Activated CD8-positive, alpha-beta memory T cell treated with anti-CD3 and anti-CD28 coated beads, Interleukin-2, amount 50 U/mL, for 48 hours (primary cell): ENCODE data around the gene BSN.
"Not testable (repeated sequence)": the region's sequence is repeated elsewhere in the genome, so short reads cannot be mapped to it uniquely, and the experiment has no call there.

Experiments used
- DNase-seq: peaks from one replicate; pipeline ENCODE4 v3.0.0-alpha.2; 2020

The BSN gene

DNA sequence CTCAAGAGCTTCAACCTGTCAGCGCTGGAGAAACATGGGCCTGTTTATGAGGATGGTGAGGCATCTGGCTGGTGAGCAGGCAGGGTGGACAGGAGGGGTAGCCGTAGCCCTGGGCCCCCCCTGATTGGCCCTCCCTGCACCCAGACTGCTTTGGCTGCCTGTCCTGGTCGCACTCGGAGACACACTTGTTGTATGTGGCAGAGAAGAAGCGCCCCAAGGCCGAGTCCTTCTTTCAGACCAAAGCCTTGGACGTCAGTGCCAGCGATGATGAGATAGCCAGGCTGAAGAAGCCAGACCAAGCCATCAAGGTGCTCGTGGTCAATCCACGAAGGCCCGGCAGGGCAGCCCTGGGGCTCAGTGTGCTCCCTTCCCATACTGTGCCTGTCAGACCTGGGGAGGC lies 121.6 kb downstream of the BSN start:
- DNase-seq: no peak

DNA sequence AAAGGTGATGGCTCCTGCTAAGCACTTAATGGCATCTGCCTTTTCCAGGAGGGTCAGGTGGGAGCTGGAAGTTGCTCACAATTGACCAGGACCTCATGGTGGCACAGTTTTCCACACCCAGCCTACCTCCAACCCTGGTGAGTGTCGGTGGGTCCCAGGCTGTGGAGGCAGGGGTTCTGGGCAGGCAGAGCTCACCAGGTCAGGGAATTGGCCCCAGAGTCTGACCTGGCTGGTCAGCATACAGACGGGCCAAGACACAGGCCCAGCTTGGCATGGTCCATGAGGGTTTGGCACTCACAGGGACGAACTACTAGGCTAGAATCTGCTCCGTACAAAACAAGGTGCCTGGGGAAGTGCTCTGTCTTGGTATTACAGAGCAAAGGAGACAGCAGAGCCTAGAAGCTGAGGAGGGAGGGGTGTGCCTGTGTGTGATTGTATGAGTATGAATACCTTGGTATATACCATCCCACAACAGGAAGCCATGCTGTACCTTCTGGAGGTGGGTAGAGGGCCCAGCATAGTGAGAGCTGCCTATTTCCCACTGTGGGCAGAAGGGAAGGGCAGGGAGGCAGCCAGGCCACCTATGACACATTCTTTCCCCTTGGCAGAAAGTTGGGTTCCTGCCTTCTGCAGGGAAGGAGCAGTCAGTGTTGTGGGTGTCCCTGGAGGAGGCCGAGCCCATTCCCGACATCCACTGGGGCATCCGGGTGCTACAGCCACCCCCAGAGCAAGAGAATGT lies 126.4 kb downstream of the BSN start:
- DNase-seq: no peak

DNA sequence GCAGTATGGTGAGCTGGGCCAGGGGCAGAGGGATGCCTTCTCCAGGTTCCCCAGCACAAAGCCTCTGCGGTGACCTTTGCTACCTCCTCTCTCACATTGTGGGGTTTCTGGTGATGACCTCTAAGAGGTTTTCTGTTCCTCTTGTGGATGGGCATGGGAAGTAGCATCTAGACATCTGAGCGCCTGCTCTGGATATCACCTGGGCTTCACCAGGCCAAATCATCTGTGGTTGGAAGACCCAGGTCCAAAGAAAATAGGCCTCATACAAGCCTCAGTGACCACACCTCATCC lies 126.9 kb downstream of the BSN start:
- DNase-seq: no peak

GRCh38 chr3:49681543-49681942 lies 127.3 kb downstream of the BSN start:
- no peak for DNase-seq

DNA sequence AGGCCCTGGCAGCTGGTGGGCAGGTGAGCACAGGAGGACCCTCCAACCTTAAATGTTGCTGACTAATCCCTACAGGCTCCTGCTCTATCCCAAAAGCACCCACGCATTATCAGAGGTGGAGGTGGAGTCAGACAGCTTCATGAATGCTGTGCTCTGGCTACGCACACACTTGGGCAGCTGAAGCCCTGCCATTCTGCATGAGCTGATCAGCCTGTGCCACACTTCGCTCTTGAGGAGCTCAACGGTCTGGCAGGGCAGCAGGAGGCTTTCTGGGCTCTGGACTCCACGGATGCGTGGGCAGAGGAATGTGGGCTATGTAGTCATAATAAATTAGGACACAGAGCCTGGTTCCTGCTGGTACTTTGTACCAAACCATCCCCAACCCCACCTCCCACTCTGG lies 128.9 kb downstream of the BSN start:
- no peak for DNase-seq

DNA sequence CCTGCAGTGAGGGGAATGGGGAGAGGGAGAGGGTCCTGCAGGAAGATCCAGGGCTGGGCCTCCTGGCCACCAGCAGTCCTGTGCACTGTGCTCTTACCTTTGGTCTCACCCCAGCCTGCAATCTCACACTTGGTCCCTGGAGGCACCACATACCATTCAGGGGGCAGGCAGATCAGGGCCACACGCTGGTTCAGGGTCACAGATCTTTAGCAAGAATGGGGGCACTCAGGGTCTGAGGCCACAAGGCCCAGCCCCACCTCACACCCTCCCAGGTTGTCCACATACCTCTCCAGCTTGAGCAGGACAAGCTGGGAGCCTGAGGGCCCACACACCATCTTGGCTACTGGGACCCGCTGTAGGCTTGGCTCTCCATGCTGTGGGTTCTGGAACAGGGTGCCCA lies 130.2 kb downstream of the BSN start:
- DNase-seq: not testable (repeated sequence)

- not testable (repeated sequence) for DNase-seq
Measured at GRCh38 chr3:49685103-49685502, 130.8 kb downstream of the BSN start.

GRCh38 chr3:49685846-49686245 lies 131.6 kb downstream of the BSN start:
- DNase-seq: not testable (repeated sequence)

DNA sequence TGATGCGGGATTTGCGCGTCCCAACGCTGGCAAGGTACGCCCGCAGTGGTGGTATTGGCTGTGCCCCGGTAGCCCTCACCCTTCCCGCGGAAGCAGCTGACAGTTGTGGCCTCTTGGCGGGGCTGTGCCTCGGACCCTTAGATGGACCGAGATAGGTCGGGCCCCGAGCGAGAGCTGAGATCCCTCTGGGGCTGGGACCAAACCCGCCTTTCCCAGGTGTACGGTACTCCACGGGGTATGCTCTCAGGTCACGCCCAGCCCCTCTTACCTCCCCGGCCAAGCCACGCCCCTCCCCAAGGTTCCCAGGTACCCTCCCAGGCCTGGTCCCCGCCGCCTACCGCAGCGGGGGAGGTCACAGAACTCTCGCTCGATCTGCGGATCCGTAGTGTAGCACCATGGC lies 132.1 kb downstream of the BSN start:
- peak; percentile 71 for DNase-seq

GRCh38 chr3:49686769-49687423 lies 132.6 kb downstream of the BSN start:
- DNase-seq: peak; percentile 78

DNA sequence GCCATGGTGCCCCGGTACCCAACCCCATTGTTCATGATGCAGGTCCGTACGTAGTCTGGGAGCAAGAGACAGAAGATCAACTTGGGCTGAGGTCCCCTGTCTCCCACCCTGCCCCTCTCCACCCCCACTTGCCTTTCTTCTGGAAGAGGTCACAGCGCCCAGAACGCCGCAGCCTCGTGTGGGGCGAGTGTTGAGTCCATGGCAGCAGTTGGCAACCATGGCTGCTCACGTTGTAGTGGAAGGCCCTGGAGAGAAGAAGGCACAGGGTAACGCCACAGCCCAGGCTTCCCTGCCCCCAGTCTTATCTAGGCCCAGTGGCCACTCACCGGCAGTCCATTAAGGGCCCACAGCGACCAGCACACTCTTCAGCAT lies 133.1 kb downstream of the BSN start:
- DNase-seq: not testable (repeated sequence)

GRCh38 chr3:49688338-49689045 lies 134.2 kb downstream of the BSN start:
- not testable (repeated sequence) for DNase-seq

GRCh38 chr3:49689046-49689907 lies 135.0 kb downstream of the BSN start, which contains the start of the genes MST1 and RNF123:
TSS of gene MST1 (minus strand) at chr3:49689474. CDS start at chr3:49688691, 783 bp downstream.
TSS of gene RNF123 (plus strand) at chr3:49689557. CDS start at chr3:49691166, 1,609 bp downstream.
- DNase-seq: peak; percentile 98

- DNase-seq: not testable (repeated sequence)
Measured at GRCh38 chr3:49689908-49690624, 135.8 kb downstream of the BSN start.

DNA sequence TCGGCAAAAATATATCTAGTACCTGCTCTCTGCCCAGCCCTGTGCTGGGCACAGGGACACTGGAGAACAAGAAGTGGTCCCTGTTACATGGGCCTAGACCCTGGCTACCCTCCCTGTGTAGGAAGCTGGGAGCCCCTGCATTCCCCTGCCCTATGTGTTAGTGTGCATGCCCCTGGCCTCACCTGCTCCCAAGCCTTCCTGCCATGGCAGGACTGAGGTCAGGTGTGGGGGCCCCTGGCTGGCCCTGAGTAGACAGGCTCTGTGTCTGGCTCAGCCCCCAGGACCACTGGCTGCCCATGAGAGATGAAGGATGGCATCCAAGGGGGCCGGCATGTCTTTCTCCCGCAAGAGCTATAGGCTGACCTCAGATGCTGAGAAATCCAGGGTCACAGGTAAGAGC lies 136.6 kb downstream of the BSN start:
- not testable (repeated sequence) for DNase-seq

- not testable (repeated sequence) for DNase-seq
Measured at GRCh38 chr3:49691481-49691880, 137.2 kb downstream of the BSN start.

- not testable (repeated sequence) for DNase-seq
Measured at GRCh38 chr3:49694409-49695070, 140.3 kb downstream of the BSN start.

DNA sequence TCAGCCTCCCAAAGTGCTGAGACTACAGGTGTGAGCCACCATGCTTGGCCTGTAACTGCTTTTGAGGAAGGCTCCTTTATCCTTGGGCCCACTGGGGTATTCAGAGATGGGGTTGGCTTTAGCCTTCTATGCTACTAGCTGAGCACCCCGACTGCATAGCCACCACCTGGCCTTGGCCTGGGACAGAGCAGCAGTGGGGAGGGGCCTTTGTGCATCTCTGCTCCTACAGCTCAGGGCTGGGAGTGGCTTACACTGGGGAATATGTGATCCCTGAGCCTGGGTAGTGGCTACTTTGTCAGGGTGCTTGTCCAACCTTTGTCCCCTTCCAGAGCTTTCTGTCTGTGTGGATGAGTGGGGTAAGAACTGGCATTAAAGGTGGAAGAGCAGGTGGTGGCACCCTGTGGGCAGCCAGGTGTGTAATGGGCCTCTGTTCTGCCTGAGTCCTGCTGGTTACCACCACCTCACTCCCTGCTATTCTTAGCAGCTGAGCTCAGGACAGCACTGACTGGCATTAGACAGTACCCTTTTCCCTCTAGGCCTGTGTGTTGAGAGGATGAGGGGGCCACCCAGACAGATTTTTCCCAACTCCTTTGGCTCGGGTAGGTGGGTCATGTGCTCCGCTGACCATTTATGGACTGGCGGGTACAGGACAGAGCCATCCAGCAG lies 141.2 kb downstream of the BSN start:
- not testable (repeated sequence) for DNase-seq

GRCh38 chr3:49699281-49699979 lies 145.2 kb downstream of the BSN start:
- no peak for DNase-seq

DNA sequence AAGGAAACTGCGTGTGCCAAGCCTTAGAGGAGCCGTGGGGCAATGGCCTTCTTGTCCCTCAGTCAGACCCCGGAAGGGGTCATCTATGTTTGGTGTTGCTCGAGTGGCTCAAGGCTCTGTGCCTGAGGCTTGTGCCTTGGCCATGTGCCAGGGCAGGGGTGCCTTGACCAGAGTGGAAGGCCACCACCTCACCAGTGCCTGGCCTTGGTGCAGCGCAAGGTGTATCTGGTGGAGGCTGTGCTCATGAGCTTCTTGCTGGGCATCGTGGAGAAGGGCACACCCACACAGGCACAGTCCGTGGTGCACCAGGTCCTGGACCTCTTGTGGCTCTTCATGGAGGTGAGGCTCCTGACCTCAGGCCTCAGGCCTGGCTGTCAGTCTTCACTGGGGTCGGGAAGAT lies 145.7 kb downstream of the BSN start:
- DNase-seq: no peak
